GM18951 (cell line): ENCODE measurements around the gene SHISA5.
"Not testable (repeated sequence)": the region's sequence is repeated elsewhere in the genome, so short reads cannot be mapped to it uniquely, and the experiment has no call there.

Experiments used
- POLR2A ChIP-seq: IDR thresholded peaks from 4 replicates; pipeline ENCODE4 v1.6.1; 2011; ENCODE audit warnings: mild to moderate bottlenecking; ENCODE audit not compliant: insufficient read length, insufficient read depth; ENCODE audit errors: extremely low read depth
- in situ Hi-C: fragments of 300-500 bp; cut with MboI; formaldehyde crosslinking; loops from one replicate; pipeline ENCODE4 v1.12.0; 2022; ENCODE audit warnings: low sequenced_read_pairs, mixed read lengths, inconsistent platforms; ENCODE audit not compliant: unreplicated experiment

SHISA5 gene

DNA sequence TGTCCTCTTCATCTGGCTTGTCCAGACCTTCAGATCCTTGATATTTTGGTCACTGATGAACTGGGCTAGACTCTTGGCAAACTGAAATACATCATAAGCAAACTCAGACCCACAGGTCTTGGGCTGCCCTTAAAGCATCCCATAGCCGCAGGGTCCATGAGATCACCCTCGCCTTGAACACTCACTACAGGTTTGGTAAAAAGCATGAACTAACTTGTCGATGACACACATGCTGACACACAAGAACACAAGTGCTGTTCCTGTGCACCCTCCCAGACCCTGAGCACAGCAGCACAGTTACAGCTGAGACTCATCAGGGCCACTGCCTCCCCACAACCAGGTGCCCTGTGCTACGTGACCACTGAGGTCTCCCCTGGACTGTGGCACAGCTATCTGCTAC is 31.6 kb upstream of the SHISA5 start:
- in situ Hi-C loops = no loop called here
- TF ChIP-seq POLR2A = no peak

DNA sequence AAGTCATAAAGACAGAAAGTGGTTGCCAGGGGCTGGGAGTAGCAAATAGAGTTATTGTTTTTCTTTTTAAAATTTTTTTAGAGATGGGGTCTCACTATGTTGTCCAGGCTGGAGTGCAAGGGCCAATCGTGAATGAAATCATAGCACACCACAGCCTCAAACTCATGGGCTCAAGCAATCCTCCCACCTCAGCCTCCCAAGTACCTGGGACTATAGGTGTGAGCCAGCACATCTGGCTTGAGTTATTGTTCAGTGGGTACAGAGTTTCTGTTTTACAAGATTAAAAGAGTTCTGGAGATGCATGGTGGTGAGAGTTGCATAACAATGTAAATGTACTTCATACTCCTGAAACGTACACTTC is 29.0 kb upstream of the SHISA5 start:
- in situ Hi-C loops = no loop called here
- TF ChIP-seq POLR2A = no peak

DNA sequence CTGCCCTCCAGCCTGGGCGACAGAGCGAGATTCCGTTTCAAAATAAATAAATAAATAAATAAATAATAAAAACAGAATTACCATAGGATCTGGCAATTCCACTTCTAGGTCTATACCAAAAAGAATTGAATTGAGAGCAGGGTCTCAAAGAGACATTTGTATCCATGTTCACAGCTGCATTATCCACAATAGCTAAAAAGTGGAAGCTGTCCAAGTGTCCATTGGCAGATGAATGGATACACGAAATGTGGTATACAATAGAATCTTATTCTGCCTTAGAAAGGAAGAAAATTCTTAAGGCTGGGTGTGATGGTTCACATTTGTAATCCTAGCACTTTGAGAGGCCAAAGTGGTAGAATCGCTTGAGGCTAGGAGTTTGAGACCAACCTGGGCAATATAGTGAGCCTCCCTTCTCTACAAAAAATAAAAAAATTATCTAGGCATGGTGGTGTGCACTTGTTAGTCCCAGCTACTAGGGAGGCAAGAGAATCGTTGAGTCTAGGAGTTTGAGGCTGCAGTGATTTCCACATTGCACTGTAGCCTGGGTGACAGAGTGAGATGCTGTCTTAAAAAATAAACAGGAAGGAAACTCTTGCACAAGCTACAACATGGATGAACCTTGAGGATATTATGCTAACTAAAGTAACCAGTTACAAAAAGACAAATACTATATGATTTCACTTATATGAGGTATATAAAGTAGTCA is 28.4 kb upstream of the SHISA5 start:
- TF ChIP-seq POLR2A = no peak
- in situ Hi-C loops = no loop called here

DNA sequence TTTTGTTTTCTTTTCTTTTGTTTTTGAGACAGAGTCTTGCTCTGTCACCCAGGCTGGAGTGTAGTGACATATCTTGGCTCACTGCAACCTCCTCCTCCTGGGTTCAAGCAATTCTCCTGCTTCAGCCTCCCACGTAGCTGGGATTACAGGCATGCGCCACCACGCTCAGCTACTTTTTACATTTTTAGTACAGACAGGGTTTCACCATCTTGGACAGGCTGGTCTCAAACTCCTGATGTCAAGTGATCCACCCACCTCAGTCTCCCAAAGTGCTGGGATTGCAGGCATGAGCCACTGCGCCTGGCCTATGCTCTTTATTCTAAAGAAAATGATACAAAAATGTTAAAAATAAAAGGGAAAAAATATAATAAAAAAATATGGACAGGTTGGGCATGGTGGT is 26.7 kb upstream of the SHISA5 start:
- in situ Hi-C loops = not testable (repeated sequence)

DNA sequence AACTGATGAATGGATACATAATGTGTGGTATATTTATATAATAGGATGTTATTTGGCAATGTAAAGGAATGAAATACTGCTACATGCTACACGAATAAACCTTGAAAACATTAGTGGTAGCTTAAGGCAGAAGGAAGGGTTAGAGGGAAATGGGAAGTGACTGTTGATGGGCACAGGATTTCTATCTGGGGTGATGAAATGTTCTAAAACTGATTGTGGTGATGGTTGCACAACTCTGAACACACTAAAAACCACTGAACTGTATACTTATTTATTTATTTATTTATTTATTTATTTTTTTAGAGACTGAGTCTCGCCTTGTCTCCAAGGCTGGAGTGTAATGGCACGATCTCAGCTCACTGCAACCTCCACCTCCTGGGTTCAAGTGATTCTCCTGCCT is 24.8 kb upstream of the SHISA5 start:
- in situ Hi-C loops = no loop called here
- no peak for TF ChIP-seq POLR2A

DNA sequence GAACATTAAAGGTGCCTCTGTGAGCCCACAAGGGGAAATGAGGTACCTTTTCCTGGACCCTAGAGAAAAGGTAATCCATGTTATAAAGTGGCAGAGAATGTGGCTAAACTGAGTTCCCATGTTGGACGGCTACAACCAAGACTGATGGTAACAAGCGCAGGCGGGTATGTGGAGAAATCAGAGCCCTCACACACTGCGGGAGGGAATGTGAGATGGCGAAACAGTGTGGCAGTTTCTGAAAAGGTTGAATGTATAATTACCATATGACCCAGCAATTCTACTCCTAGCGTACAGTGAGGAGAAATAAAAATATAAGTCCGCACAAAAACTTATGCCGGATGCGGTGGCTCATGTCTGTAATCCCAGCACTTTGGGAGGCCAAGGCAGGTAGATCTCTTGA is 24.1 kb upstream of the SHISA5 start:
- in situ Hi-C loops = no loop called here
- no peak for TF ChIP-seq POLR2A

DNA sequence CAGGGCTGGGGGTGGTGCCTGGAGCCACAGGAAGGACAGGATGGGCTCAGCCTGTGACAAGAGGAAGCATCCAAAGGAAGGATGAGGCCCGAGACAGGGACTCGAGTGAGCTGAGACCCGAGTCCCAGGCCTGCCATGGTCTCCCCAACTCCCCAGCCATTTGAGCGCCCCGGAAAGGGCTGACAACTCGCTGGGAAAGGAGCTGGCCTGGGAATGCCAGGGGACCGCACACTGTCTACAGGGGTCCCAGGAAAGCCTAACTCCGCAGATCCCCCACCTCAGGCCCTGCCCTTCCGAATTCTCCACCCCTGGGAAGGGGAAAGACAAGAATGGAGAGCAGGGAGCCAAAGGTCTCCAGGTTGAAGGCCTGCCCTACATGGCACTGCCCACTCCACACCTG is 21.0 kb upstream of the SHISA5 start:
- TF ChIP-seq POLR2A = no peak
- in situ Hi-C loops = no loop called here

DNA sequence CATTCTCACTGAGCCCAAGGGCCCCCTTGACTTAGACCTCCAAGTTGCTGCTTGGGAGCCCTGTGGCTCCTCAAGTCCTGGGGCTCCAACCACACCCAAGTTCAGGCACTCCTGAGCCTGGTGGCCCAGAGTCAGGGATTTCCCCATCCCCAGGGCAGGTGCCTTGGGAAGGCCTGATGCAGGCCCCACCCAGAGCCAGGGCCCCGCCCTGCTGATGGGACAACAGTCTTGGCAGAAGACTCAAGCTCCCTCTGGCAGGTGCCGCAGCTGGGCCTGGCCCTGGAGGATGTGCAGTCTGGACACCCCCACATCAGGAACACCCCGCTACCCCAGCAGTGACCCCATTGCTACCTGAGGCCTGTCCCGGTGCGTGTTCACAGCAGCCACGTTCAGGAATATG is 17.7 kb upstream of the SHISA5 start:
- no peak for TF ChIP-seq POLR2A

DNA sequence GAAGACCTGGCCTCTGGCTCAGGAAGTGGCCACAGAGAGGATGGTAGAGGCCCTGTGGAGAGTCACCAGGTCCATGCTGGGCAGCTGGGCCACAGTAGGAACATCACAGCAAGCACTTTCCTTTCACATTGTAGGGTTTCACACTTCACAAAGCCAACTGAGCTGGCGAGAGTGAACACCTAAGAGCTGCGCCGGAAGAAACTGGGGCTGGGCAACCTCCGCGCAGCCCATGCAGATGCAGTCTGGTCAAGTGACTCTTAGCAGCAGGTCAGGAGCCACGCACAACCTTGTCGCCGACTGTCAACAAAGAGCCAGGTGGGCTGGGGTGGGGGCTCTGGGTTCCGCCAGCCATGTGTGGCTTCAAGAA is 15.3 kb upstream of the SHISA5 start:
- in situ Hi-C loops = no loop called here
- no peak for TF ChIP-seq POLR2A

More for the DNA sequence above, 17.7 kb upstream of the SHISA5 start:
- in situ Hi-C loops = no loop called here

DNA sequence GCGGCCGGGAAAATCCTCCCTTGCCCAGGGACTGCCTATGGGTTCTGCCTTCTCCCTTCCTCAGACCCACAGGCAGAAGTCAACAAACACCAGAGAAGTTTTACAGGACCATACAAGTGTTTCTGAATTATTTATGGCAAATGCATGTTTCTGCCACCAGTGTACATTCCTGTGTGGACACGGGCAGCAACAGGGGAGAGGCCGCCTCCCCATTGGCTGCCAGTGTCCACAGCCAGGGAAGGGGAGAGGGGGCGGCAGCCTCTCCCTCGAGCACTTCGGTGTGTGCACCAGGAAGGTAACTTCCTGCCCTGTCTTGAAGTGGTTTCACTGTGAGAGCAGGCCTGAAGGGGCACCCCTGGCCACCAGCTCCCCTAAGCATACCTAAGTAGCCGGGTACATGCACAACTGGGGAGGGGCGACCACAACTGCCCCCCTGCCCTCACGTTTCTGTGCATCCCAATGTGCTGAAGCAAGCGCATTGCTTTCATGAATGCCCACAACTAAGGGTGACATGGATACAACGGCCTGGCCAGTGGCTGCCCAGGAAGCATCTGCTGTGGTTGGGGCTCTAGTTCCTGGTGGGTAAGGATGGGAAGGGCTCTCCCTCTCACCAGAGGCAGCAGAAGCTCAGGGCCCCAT is 14.8 kb upstream of the SHISA5 start:
- in situ Hi-C loops = no loop called here
- no peak for TF ChIP-seq POLR2A

DNA sequence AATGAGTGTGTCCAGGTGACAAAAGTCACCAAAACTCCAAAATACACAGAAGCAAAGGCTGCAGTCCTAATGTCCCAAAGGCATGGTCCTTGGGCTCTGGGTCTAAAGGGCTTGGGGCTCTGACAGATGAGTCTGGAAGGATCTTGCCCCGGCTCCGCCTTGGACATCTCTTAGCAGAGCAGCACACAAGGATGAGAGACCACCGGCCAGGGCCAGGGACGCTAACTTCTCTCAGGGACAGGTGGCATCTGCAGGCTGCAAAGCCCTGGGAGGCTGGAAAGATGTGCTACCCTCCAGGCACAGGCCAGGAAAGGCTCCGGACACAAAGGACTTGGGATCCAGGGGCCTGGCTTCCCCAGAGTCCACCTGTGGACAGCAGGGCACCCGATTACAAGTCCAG is 14.1 kb upstream of the SHISA5 start:
- in situ Hi-C loops = no loop called here
- TF ChIP-seq POLR2A = no peak

DNA sequence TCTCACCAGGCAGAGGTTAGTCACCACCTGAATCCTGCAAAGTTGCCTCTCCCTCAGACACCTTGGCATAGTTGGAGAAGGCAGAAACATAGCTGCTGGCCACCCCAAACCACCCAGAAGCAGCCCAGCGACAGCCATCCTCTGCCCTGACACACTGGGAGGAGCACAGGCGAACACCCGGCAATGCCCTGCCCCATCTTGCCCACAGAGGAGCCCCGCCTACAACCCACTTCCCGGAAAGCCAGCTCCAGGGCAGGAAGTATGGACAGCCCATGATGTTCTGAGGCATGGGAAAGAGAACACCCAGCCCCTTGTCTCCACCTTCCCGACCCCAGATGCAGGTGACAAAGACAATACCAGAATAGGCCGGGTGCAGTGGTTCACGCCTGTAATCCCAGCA is 12.6 kb upstream of the SHISA5 start:
- TF ChIP-seq POLR2A = no peak
- in situ Hi-C loops = no loop called here

DNA sequence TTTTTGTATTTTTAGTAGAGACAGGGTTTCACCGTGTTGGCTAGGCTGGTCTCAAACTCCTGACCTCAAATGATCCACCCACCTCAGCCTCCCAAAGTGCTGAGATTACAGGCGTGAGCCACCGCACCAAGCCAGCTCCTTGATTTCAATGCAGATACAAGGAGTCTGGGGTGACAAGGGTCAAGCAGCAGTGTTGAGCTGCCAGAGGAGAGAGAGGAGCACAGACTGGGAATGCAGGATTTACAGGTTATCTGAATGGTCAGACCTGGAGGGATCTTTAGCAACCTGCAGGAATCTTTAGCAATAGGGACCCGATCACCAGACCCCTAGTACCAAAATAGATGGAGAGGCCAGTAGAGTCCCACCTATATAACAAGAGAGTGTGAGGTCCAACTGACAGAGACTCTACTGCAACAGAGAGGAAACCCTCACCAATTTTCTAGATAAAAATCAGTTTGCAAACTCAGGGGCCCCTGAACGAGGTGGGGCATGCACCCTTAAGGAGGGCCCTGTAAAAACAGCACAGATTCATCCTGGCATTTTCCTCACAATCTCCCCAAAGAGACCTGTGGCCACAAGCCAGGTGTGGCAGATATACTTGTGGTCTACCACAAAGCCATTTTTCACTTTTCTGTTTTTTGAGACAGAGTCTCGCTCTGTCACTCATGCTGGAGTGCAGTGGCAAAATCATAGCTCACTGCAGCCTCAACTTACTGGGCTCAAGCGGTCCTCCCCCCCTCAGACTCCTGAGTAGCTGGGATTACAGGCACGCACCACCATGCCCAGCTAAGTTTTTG is 10.7 kb upstream of the SHISA5 start:
- TF ChIP-seq POLR2A = no peak
- in situ Hi-C loops = no loop called here

DNA sequence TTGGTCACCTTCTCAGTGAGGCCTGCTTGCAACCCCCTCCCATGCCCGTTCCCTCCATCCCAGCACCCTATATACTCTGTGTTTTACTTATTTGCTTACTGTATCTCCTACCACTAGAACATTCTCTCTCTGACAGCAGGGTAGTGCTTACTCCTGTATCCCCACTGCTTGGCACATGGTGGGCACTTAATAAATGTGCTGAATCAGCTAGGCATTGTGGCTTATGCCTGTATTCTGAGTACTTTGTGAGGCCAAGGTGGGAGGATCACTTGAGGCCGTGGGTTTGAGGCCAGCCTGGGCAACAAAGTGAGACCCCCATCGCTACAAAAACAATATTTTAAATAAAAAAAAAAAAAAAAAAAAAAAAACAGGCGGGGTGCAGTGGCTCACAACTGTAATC is 7.6 kb upstream of the SHISA5 start:
- in situ Hi-C loops = no loop called here
- TF ChIP-seq POLR2A = no peak
